Suppressor macrophage treated with lipopolysaccharide for 1 hour (primary cell): ENCODE data around the gene ELAVL2.
"Not testable (repeated sequence)": the region's sequence is repeated elsewhere in the genome, so short reads cannot be mapped to it uniquely, and the experiment has no call there.

ENCODE experiments used
- DNase-seq, 3 donors: peaks; one replicate each; pipeline ENCODE4 v3.0.0-alpha.2; 2020 to 2022

The ELAVL2 gene

DNA sequence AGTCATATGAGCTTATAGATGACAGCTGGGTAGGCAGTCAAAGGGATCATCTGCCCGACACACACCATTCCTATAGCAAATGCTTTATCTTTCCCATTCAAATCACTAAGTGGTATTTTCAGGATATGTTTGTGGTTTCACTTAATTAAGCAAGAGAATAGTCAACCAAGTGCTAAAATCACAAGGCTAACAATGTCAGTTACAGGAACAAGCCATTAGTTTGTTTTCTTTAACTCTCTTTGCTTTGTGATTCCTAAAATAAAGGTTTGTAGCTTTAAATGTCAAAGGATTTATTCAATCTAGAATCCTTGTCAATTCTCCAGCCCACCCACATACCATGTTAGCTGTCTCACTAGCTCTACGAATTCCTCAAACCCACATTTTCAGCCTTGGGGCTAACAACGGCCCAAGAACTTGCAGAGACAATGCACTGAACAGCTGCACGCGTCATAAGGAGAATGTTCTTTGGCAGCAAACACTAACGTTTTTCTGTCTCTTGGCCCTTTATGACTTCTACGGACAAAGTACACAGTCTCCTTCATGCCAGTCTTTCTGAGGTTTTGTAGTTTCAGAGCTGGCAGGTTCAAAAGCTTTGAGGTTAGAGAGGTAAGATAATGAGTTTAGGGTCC is 56.6 kb downstream of the ELAVL2 start:
- no peak for DNase-seq

DNA sequence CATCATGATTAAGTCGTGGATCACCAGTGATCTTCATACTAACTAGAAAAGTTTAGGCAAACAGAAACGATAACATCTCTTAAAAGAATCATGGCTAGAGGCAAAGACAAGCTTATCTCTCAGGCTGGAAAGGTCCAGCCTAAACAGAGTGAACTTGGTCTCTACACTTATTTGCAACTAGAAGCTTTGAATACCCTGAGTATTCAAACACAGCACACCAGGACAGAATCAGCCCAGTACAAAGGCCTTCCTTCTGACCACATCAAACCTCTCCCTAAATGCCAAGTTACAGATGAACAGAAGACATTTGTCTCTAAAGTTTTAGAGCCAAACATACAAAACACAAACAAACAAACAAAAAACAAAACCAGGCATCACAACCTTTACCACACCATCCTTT is 57.2 kb downstream of the ELAVL2 start:
- DNase-seq, result no peak

DNA sequence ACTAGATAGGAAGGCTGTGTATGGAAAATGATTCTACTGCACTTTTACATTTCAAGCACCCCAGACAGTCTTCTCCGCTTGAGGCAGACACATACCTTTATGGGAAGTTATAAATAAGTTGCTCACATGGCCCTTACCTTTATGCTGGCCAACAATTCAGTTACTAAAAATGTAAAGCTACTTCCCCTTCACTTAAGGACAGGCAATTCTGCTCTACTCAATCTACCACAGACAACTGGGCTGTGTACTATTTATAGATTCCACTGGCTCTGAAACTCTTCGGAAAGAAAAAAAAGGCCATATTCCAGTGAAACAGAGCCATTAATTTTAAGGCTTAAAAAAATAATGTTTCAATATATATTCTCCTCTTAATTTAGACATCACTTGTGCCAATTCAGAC is 59.4 kb downstream of the ELAVL2 start:
- DNase-seq, result no peak

DNA sequence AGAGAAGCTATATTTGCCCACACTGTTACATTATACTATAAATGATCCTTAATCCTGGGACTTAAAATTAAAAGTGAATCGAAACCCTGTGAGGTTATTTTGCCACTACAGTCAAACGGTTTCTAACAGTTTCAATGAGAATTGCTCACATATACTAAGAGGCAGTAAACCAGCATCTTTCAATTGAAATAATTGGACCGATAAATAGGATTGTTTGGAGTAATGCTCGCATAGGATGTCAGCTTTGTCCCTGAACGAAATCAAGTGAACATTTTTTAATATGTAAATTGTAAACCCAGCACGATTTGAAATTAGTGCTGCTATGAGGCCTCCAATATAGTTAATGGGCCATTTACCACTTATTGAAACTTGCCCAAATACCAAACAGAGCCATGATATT is 60.5 kb downstream of the ELAVL2 start:
- DNase-seq, result no peak

DNA sequence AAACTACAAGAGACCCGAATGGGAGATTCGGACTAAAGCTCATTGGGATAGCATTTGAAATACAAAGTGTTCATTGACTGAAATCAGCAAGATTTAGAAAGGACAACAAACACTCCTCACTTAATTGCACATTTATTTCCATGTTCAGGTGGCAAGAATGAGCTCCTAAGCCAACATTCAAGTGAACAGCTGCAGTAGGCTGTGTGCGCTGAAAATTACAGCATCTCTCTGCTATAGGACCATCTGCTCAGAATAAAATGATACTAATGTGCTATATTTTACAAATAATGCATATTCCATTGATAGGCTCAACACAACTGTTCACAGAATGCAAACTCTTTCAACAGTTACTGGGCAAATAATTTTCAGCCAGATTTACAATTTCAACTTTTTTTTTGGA is 61.8 kb downstream of the ELAVL2 start:
- DNase-seq, result no peak

DNA sequence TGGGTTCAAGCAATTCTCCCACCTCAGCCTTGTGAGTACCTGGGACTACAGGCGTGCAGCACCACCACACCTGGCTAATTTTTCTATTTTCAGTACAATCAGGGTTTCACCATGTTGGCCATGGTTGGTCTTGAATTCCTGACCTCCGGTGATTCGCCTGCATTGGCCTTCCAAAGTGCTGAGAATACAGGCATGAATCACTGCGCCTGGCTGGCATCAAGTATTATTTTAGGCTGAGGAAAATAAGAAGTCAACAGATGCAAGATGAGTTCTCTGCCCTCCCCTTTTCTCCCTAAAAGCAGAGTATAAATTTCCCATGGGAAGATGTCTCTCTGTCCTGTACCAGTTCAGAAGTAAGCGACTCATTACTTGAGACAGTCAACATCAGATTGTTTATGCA is 71.5 kb downstream of the ELAVL2 start:
- no peak for DNase-seq

DNA sequence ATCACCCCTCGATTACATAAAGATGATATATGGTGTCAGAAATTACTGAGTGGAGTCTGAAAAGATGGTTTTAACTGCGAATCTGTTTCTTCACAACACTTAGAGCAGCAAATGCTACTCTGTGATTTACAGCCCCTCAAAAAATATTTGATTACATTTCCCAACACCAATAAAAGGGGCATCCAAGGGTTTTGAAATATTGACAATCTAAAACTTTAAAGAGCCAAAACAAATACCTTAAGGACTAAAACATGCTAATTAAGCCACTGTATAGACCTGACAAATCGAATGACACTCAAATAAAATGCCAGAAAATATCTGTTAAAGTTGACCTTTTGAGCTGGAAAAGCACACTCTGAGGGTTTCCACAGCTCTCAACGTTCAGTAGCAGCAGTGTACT is 73.2 kb downstream of the ELAVL2 start:
- DNase-seq, result no peak

DNA sequence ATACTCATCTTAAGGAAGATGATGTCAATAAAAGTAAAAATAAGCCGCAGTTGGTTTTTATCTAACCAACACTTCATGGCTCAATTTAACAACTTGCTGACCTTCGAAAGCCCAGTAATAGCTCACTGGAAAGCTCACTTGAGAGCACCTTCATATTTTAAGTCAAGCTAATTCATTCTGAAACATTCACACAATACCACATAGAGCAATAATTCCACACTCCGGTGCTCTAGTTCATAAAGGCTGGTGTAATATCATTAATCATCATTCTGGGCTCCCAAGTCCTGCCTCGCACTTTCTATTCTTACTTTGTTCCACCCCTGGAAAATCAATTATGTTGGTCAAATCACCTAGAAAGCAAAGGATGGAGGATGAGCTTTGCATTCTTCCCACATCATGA is 74.4 kb downstream of the ELAVL2 start:
- DNase-seq, result no peak

DNA sequence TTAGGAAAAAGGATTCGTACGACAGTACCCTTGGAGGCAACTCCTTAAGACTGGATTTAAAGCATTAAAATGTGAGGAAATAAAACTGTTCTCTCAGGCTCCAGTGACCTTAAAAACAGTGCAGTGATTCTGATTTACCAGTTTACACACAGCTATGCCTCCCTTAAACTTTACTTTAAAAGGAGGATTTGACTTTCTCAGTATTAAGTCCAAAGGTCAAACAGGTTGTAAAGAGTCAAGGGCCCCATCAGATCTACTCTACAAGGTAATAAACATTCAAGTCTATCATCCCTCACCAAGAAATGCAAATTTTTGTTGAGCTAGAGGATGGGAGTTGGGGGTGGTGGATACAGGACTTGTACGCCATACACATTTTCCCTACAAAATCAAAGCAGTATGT is 75.2 kb downstream of the ELAVL2 start:
- DNase-seq, result no peak

DNA sequence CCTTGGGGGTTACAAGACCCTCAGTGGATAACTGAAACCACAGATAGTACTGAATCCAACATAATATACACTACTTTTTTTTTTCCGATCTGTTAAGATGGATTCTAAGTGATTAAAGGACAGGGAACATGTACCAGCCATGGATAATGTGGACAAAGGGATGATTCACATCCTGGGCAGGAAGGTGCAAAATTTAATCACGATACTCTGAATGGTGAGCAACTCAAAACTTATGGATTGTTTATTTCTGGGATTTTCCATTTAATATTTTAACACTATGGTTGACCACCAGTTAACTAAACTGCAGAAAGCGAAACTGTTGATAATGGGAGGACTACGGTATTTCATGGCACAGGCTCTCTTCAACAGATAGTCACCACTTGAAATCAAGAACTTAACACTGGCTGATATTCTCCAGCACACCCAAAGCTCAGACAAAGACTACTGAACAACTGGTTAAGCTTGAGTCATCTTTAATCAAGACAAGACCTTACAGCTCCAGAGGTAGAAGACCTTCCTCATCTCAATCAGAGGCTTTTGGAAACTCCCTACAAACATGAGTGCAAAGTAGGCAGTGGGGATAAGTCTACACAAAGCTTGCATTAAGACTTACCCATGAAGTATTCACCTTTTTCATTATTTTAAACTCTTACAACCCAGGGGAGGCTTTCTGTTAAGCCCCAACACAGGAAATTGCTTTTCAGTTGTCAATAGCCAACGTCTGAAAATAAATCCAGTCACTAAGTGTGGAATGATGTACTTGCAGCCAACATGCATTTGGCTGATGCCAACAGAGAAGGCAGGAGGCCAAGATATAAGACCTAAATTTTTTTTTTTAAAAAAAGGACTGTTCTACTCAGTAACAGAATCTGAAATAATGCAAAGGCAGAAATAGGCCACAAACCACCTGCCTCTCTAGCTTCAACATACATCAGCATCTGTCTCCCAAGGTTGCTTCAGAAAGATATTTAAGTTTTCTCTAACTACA is 78.7 kb downstream of the ELAVL2 start:
- no peak for DNase-seq

DNA sequence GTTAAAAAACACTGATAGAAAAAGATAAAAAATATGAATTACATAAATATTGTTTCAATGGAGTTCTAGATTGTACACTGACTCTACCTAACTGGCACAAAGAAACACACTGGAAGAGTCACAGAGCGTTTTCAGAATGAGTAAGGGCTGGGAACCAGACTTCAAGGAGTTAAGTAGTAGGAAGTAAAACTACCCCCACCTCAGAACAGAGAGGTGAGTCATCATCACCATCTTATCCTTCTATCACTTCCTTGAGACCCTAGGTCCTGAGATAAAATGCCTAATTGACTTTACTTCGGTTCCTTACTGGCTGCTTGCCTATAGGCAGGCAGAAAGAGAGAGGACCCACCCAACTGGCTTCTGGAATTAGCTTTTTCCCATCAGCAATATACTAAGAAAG is 79.7 kb downstream of the ELAVL2 start:
- DNase-seq, result no peak

DNA sequence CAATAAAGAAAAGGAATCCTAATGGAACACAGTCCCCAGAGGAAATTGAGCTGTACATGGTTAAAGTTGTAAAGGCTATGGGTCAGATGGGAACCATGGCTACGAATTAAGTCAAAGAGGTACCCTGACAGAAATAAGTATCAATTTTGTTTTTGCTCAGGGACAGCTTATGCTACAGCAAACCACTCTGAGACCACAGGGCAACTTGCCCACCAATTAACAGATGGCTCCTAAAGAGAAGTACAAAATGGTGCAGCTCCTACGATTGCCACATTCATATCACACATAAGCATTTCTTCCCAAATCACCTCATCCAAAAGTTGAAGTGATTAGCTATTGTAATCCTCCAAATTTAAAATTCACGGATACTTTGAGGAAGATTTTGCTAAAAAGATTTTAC is 83.0 kb downstream of the ELAVL2 start:
- no peak for DNase-seq

DNA sequence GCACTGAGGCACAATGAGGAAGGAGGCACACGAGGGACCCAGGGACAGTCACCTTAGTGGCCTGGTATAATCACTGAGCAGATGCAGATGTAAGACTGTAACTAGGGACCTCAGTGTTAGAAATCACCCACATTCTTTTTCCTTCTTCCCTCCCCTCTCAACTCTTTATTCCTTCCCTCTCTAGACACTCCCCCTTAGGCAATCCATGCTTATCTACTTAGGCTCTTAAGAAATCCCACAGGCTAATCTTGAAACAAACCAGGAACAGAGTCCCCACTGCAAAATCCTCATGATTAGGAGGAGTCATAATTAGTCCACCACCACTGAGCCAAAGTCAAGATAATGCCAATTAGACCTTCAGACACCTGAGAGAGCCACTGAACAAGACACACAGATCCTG is 84.7 kb downstream of the ELAVL2 start:
- DNase-seq, result no peak

DNA sequence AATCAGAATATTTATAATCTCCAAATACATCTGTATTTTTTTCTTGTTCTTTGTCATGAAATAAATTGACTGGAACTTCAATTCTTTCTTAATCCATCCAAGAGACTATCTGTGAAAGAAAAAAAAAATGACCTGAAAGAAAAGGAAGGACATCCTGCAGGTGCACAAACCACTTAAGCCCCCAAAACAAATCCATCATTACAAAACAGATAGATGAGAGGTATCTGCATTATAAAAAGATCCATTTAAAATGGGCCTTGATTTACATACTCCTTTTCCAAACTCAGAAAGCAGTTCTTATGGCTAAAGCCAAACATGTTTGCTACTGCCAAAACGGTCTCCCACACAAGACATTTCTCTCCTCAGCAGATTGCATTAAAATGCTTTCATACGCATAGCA is 85.5 kb downstream of the ELAVL2 start:
- DNase-seq, result no peak

DNA sequence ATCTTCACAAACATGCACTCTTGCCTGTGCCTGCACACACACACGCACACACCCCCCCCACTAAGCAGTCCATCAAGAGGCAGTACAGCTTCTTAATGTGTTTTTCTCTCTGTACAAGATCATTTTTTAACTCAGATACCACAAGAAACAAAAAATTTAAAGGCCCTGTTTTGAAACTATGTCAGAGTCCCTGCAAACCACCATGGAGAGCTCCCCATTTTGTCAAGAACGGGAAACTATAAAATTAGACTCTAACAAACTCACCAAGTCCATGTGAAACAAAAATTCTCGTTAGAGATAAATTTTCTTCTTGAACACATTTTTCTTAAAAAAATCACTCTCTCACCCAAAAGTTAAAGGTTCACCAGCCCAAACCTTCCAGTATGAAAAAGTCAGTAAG is 86.3 kb downstream of the ELAVL2 start:
- no peak for DNase-seq

DNA sequence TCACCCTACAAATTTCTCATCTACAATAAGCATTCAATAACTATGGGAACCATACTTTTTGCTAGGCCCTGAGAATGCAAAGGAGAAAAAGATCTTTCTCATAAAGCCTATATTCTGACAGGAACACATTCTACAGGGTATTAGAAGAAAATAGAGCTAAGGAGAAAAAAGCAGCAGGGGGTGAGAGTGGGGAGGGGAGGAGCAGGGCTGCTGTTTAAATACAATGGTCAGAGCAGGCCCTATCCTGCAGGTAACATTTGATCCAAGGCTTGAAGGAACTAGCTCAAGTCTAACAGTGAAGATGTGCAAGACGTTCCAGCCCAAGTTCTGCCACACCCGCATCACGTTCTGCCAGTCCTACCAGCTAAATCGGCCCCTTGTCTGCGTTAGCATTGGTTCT is 89.7 kb downstream of the ELAVL2 start:
- DNase-seq, result no peak

DNA sequence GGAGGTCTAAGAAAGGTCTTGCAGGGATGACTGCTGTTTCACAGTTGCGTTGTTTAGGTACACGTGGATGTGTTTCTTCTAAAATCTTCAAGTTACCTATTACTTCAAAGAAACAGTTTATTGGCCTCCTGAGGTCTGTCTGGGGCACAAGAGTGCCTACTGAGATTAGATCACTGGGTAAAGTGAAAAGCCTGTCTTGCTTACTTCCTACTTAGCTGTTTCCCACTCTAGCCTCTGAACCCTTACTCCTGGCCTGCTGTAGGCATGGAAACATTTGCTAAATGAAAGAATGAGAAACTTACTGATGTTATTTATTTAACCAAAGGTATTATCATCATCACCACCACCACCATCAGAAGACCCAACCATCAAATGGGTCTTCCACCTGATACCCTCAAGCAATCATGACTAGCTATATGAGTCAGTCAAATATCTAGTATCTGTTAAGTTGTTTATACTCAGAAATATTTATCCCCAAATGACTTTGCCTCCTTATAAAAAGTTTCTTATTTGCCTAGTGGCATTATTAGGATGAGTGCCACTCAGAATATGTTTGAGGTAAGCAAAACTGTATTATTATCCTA is 92.5 kb downstream of the ELAVL2 start:
- no peak for DNase-seq

DNA sequence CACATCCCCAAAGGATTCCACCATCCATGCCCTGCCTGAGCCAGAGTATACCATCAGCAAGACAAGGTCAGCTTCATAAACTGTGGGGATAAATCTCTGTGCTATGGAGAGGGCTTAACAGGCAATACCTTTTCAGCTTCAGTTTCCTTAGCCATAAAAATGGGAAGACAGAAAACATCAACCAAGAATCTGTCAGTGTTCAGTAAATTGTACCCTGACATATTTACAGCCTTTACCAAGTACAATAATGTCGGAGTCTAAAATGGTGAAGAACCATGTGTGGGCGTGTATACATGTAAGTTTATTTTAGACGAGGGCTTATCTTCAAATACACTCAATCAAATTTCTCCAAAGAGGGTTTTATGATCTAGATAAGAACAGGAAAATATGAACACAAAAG is 94.7 kb downstream of the ELAVL2 start:
- DNase-seq, result no peak

DNA sequence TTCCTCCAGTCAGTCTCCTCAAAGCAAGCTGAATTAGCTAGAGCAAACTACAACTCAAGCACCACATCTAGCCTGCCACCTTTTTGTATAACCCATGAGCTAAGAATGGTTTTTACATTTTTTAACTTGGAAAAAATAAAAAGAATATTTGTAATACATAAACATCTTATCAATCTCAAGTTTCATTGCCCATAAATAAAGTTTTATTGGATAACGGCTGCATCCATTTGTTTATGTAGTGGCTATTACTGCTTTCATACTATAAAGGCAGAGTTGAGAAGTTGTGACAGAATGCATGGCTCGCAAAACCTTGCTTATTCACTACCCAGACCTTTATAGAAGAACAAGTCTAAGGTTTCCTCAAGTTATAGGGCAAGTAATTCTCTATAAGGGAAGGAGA is 95.7 kb downstream of the ELAVL2 start:
- DNase-seq, result no peak

DNA sequence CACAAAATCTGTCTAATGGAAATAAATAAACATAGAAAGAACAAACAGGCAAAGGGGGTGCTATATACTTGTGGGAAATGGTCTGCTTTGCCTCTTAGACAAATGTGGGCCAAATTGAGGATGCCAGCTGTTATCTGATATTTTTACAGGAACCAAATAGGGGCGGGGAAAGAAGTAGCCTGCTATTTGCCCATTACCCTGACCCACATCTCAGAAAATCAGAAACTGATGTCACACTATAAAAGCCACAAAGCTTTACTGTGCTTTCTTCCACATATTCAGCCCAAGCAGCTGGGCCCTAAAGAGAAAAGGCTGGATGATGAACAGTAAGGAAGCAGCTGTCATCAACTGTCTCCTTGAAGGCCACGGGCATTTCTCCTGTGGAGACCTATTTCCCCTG is 97.3 kb downstream of the ELAVL2 start:
- DNase-seq, result no peak

DNA sequence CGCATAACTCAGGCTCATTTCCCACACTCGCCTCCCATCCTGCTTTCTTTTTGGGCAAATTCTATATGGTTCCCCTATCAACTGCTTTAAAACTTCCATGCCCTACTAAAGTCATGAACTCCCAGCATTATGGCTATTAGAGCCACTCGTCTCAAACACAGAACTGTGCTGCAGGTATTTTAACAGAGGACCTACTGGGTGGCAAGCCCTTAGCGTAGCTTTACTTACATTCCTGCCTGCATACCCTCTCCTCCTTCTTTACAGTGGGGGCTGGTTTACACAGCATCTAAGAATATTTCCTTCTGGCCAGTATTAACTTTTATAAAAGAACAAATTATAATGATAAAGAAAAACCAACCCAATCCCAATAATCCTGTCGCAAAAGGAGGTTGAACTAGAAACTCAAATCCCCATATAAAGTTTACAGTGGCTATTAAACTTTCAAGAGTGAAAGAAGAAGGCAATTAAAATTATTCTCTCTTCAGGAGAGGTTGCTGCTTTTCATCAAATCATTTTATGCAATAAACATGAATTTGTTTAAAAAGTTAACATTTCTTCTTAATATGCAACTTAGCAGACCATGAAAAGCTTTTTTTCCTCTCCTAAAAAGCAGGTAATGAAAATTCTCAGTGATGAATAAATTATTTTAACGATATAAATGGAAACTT is 100.6 kb downstream of the ELAVL2 start:
- DNase-seq, result no peak

DNA sequence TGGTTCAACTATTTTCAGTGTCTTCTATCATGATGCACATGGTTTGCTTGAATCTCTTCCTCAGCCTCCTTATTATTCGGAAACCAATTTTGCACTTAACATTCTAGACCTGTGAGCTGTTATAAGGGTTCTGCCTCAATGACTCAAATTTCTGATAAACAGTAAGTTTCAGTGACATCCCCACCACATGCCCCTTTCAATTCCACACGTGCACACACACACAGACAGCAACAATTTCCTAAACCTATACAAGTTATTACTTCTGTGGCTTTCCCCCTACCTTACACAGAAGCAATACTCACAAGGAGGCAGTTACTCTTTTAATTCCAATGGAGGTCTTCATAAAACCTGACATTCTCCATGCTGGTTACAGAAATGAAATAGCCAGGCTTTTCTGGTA is 102.4 kb downstream of the ELAVL2 start:
- no peak for DNase-seq

DNA sequence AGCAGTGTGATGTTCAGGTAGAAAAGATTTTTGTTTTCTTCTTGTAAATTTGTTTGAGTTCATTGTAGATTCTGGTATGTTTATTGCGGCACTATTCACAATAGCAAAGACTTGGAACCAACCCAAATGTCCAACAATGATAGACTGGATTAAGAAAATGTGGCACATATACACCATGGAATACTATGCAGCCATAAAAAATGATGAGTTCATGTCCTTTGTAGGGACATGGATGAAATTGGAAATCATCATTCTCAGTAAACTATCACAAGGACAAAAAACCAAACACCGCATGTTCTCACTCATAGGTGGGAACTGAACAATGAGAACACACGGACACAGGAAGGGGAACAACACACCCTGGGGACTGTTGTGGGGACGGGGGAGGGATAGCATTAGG is 103.0 kb downstream of the ELAVL2 start:
- DNase-seq, result not testable (repeated sequence)

DNA sequence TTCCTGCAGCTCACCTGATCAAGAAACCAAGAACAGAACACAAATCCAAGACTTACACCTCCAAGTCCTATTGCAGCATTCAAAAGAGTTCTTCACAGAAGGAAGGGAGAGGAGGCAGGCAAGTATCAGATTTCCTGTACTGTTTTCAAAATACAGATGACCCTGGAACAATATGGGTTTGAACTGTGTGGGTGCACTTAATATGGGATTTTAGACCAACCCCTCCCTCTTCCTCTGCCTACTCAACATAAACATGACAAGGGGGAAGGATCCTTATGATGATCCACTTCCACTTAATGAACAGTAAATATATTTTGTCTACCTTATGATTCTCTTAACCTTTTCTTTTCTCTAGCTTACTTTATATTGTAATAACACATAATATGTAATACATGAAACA is 104.6 kb downstream of the ELAVL2 start:
- DNase-seq, result no peak
